Lung (tissue), 12 donors: ENCODE data around the gene TXNRD2. TPM values are rescaled to one million over a fixed set of nuclear protein-coding genes. Genes with fewer than 3 reads are reported as not detected.

Experiments
- ATAC-seq: fragments of 200-7000 bp; cut with Tn5 transposase; one replicate; pipeline ENCODE4 v1.9.1; 2020; ENCODE audit warnings: moderate number of reproducible peaks; ENCODE audit not compliant: insufficient read depth, low FRiP score
- DNase-seq, 3 donors: peaks; one replicate each; pipeline ENCODE4 v3.0.0-alpha.2; 2013 to 2017
- H3K27ac ChIP-seq, 2 donors: one replicate each; pipeline ENCODE4 v1.5.1; 2013; ENCODE audit warnings: mild to moderate bottlenecking in 2 of 2, moderate library complexity in 2 of 2, control low read depth in 1 of 2, inconsistent platforms in 1 of 2, low read depth in 1 of 2, low read length in 1 of 2
- H3K27me3 ChIP-seq, 3 donors: one replicate each; pipeline ENCODE4 v1.5.1; 2013; ENCODE audit warnings: low read length in 2 of 3; ENCODE audit not compliant: control insufficient read depth in 3 of 3, insufficient read depth in 3 of 3
- H3K36me3 ChIP-seq, 4 donors: one replicate each; pipeline ENCODE4 v1.5.1; 2013; ENCODE audit warnings: low read length in 4 of 4, mild to moderate bottlenecking in 1 of 4, moderate library complexity in 1 of 4; ENCODE audit not compliant: control insufficient read depth in 4 of 4, insufficient read depth in 4 of 4
- H3K4me1 ChIP-seq, 5 donors: one replicate each; pipeline ENCODE4 v1.5.1; 2013; ENCODE audit warnings: low read length in 5 of 5, mild to moderate bottlenecking in 2 of 5, moderate library complexity in 1 of 5; ENCODE audit not compliant: control insufficient read depth in 5 of 5, insufficient read depth in 5 of 5
- H3K4me3 ChIP-seq: one replicate; pipeline ENCODE4 v1.5.1; 2013; ENCODE audit warnings: mild to moderate bottlenecking, control low read depth, moderate library complexity
- H3K9ac ChIP-seq, 2 donors: one replicate each; pipeline ENCODE4 v1.5.1; 2013; ENCODE audit warnings: low read length in 2 of 2, control low read depth in 1 of 2; ENCODE audit not compliant: insufficient read depth in 1 of 2
- H3K9me3 ChIP-seq, 4 donors: one replicate each; pipeline ENCODE4 v1.5.1; 2013; ENCODE audit warnings: low read length in 3 of 4, mild to moderate bottlenecking in 1 of 4, moderate library complexity in 1 of 4; ENCODE audit not compliant: control insufficient read depth in 4 of 4, insufficient read depth in 3 of 4
- CTCF ChIP-seq: IDR thresholded peaks from 2 replicates; pipeline ENCODE4 v1.5.1; 2012; ENCODE audit warnings: mild to moderate bottlenecking; ENCODE audit errors: control extremely low read depth, extremely low read depth
- WGBS, 2 donors: extraction: QIAGEN DNeasy Blood & Tissue Kit; methylation state at CpG; one replicate each; pipeline ENCODE4 v1.1.7; 2013; 5-methylcytosine and 5-hydroxymethylcytosine counted together
- polyA plus RNA-seq, 2 donors: library from polyadenylated mRNA; stranded (reverse); fragments of 200-250 nt; gene quantifications; one replicate each; pipeline ENCODE4 v1.2.1, GENCODE V29; 2013
- total RNA-seq, 2 donors: library from RNA; depleted of rRNA in 1 of 2; stranded (reverse); fragments of >200 nt in 1 of 2; gene quantifications; one replicate each; pipeline ENCODE4 v1.2.1, GENCODE V29; 2014 to 2021
- donor health status: control.
- donor health status: control.
- donor health status: Bipolar disorder and iron deficiency.
- donor health status: healthy.
- donor health status: DM: yes; HTN: yes; CAD: no.

TXNRD2 gene
- total and polyA plus RNA-seq, 4 donors = 20.3 to 59.2 (median 32.2) TPM

DNA sequence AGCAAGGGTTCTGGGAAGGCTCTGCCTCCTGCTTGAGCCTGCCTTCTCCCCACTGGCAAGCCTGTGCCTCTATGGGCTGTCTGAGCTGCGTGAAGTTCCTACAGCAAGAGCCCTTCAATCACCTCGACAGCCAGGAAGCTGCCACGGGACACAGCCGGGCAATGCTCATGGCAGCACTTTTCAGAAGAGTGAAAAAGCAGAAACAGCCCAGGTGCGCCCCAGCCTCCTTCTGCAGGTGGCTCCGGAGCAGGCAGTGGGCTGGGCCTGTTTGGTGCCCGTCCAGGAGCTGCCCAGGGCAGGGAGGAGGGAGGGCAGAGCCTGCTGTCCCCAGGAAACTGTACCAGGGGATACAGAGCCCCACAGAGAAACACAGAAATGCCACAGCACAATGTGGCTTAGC is 24.7 kb downstream of the TXNRD2 start:
- no peak overlapping the region for H3K27ac ChIP-seq
- H3K4me3 ChIP-seq = no peak overlapping the region
- peaks cover 10 to 52% (median 22%) of the 10 kb centered on the region in 4 donors for H3K36me3 ChIP-seq
- no peak for TF ChIP-seq CTCF
- no peaks in the 10 kb centered on the region for H3K9me3 ChIP-seq
- no peak for ATAC-seq
- H3K27me3 ChIP-seq = no peaks in the 10 kb centered on the region
- DNase-seq = no peak
- H3K9ac ChIP-seq = no peak overlapping the region
- no peaks in the 10 kb centered on the region for H3K4me1 ChIP-seq
- 58 to 71% methylated on average over 7 of the region's 7 CpGs for WGBS, 2 donors

DNA sequence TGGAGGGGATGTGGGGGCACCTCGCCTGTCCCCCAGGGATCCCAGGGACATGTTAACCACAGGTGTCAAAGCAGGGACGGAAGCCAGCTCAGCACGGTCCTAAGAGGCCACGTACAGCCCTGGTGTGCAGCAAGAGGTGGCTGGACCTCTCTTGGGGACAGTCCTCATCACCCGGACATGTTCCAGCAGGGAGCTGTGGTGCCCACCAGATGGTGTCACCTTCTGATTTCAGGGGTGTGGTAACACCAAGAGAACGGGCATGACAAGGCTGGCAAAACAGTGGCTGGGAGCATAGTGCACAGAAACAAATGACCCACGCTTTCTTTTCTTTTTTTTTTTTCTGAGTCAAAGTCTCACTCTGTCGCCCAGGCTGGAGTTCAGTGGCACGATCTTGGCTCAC is 25.6 kb downstream of the TXNRD2 start:
- DNase-seq = no peak
- no peaks in the 10 kb centered on the region for H3K9me3 ChIP-seq
- H3K4me1 ChIP-seq = no peaks in the 10 kb centered on the region
- H3K27me3 ChIP-seq = no peaks in the 10 kb centered on the region
- WGBS, 2 donors = 91 to 92% methylated on average over 9 of the region's 9 CpGs
- no peak for ATAC-seq
- no peak overlapping the region for H3K27ac ChIP-seq
- peaks cover 10 to 59% (median 22%) of the 10 kb centered on the region in 4 donors for H3K36me3 ChIP-seq
- H3K9ac ChIP-seq = no peak overlapping the region
- TF ChIP-seq CTCF = no peak
- no peak overlapping the region for H3K4me3 ChIP-seq

DNA sequence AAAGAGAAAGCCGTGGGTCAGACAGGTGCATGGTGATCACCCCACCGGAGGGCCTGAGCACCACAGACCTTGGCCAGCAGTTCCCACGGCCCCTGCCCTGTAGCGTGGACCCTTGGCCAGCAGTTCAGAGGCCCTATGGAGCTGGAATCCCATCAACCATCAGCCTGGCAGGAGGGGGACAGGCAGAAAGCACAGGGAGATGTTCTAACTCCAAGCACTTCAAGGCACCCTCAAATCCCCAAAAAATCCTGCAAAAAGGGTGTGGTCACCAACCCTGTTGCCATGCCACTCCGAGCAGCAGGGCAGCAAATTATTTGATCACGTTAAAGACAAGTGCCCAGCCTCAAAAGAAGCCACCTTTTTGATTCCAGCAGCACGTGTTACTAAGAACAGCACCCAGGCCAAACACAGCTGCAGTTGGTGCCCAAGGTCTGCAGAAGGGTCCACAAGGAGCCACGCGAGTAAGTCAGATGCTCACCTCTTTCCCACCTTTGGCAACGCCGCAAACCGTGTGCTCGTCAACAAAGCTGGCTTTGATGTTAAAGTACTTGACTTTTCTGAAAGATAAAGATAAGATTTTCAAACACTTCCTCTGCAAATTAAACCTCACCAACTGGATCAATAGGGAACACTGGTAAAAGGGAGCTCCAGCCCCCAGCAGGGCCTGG is 26.2 kb downstream of the TXNRD2 start:
- DNase-seq (no peak), ATAC-seq (no peak)
- no peak for TF ChIP-seq CTCF
- H3K4me3 ChIP-seq = no peak overlapping the region
- H3K27ac ChIP-seq = no peak overlapping the region
- H3K9ac ChIP-seq = no peak overlapping the region
- H3K9me3 ChIP-seq = no peaks in the 10 kb centered on the region
- H3K36me3 ChIP-seq = peaks cover 10 to 59% (median 22%) of the 10 kb centered on the region in 4 donors
- 82 to 89% methylated on average over 13 of the region's 13 CpGs for WGBS, 2 donors
- H3K27me3 ChIP-seq = no peaks in the 10 kb centered on the region
- no peaks in the 10 kb centered on the region for H3K4me1 ChIP-seq
